ENCODE results near the gene MCOLN2.
A peak's percentile ranks its signal among the peaks of the same experiment; 100 is the strongest.

Gene MCOLN2

DNA sequence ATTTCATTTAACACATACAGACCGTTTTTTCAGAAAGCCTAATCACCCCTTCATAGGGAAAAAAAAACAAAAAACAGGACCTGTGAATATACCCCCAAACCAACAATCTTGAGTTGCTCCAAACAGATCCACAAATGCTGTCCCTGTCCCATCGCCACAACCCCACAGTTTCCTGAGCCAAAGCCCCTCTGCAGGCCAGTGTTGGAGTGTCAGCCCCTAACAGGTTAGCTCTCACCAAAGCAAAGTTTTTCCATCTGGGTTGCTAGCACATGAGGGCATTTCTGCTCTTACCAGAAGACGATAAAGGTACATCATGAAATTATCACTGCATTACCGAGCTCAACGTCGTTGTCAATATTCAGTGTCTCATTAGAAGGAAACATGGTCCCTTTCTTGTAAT lies 40.8 kb downstream of the MCOLN2 start:
- DNase-seq (ENCODE audit: extremely low read depth, low read depth): no peak
- TF ChIP-seq, protein P1, sequence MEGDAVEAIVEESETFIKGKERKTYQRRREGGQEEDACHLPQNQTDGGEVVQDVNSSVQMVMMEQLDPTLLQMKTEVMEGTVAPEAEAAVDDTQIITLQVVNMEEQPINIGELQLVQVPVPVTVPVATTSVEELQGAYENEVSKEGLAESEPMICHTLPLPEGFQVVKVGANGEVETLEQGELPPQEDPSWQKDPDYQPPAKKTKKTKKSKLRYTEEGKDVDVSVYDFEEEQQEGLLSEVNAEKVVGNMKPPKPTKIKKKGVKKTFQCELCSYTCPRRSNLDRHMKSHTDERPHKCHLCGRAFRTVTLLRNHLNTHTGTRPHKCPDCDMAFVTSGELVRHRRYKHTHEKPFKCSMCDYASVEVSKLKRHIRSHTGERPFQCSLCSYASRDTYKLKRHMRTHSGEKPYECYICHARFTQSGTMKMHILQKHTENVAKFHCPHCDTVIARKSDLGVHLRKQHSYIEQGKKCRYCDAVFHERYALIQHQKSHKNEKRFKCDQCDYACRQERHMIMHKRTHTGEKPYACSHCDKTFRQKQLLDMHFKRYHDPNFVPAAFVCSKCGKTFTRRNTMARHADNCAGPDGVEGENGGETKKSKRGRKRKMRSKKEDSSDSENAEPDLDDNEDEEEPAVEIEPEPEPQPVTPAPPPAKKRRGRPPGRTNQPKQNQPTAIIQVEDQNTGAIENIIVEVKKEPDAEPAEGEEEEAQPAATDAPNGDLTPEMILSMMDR (IDR thresholded peaks at IDR 0.05; ENCODE audit: low read depth, low read length): no peak

DNA sequence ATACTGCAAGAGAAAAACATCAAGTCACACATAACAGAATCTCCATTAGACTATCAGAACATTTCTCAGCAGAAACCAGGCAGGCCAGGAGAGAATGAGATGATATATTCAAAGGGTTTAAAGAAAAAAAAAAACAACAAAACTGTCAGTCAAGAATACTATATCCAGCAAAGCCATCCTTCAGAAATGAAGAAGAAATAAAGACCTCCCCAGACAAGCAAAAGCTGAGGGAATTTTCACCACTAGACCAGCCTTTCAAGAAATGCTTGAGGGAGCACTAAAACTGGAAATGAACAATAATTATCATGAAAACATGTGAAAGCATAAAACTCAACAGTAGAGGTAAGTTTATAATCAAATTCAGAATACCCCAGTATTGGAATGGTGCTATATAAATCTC lies 47.2 kb downstream of the MCOLN2 start:
- TF ChIP-seq, protein P1 (IDR thresholded peaks at IDR 0.05; ENCODE audit: low read depth, low read length): no peak

DNA sequence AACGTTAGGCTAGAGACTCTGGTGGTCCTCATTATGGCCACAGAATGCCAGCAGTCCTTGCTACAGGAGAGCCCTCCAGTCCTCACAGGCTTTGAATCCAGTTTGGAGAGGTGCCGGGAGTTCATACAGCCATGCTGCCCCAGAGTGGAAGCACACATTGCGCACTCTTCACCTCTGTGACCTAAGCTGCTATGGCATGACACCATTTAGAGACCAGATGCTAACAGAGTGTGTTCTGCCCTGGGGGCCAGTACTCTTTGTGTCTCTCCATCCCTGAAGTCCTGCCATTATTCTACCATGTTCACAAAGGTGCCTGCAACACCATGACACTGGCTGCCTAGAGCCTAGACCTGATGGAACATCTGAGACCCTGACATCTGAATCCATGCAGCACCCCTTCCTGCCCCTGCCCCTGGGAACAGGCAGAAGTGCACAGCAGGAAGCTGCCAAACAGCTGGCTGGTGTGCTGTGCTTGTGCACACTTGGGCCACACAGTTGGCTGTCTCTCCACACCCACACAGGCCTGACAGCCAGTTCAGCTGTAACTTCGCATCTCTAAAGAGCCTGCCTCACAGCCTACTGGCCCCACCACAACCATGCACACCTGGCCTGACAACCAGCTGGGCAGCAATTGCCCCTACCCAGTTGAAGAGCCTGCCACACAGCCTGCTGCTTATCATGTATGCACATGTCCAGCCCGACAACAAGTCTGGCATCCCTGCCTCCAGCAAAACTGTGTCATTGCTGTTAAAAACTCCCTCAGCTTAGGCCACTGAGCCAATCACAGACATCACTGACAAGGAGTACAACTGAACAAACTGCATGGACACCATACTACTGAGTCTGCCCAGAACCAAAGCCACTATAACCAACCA lies 49.1 kb downstream of the MCOLN2 start:
- no peak for DNase-seq (ENCODE audit: extremely low read depth, low read depth)
- TF ChIP-seq, protein P1 (IDR thresholded peaks at IDR 0.05; ENCODE audit: low read depth, low read length): no peak

More for the DNA sequence above, 47.2 kb downstream of the MCOLN2 start:
- DNase-seq (ENCODE audit: extremely low read depth, low read depth): no peak

DNA sequence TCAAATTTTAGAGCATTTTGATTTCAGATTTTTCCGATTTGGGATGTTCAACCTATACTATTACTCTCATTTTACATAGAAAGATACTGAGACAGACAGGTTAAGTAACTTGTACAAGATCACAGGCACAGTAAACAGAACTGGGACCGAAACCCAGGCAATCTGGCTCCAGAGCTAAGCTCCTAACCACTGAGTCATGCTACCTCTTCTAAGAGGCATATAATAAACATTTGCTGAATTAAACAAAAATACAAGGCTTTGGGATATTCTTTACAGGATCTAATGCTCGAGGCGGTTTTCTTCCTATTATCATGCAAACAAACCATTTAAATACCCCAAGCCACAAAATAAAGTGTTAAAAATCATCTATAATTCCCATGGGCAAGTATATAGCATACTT lies 50.3 kb downstream of the MCOLN2 start:
- TF ChIP-seq, protein P1 (IDR thresholded peaks at IDR 0.05; ENCODE audit: low read depth, low read length): no peak
- no peak for DNase-seq (ENCODE audit: extremely low read depth, low read depth)

DNA sequence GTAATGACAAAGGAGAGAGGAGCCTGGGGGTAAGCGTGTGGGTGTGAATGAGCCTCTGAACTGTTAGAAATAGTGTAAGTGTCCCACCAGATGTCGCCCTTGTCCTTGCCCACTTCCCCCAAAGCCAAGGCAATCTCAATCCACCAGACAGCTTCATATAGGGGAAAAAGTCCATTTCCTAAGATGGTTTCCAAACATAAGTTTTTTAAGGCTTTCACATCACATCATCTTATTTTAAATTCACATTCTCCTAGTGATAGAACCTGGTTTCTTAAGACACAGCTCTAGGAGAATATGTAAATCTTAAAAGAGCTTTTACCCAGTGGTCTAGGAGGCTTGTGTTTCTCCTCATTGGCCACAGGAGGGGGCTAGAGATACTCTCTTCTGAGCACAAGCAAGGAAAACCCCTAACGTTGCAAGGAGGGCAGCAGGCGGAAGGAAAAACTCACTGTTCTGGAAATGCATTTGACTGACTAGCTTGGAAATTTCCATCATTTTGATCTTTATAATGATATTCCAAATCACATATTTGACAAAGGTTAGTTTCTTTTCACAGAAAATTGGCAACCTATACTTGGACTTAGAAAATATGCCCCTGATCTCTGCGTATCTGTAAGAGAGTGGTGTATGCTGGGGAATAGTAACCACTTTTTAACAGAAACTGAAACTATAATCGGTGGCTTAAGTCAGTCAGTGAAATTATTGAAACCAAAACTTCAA lies 52.0 kb downstream of the MCOLN2 start:
- TF ChIP-seq, protein P1 (IDR thresholded peaks at IDR 0.05; ENCODE audit: low read depth, low read length): peak; percentile 68
- DNase-seq (ENCODE audit: extremely low read depth, low read depth): peak; percentile 85

DNA sequence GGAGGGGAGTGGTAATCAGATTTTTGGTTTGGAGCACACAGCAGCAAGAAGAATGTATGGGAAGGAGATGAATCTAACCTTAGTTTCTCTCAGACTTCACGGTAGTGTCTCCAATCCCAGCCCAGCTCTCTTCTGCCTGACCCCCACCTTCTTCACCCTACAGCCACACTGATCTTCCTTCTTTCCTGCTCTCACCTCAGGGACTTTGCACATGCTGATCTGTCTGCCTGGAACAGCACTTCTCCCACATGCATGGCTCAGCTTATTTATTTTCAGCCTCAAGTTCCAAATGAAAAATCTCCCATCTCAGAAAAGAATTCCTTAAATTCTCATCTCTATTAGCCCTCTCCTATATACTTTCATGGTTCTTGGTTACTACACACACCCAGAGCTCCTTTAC lies 55.1 kb downstream of the MCOLN2 start:
- DNase-seq (ENCODE audit: extremely low read depth, low read depth): no peak
- TF ChIP-seq, protein P1 (IDR thresholded peaks at IDR 0.05; ENCODE audit: low read depth, low read length): no peak

DNA sequence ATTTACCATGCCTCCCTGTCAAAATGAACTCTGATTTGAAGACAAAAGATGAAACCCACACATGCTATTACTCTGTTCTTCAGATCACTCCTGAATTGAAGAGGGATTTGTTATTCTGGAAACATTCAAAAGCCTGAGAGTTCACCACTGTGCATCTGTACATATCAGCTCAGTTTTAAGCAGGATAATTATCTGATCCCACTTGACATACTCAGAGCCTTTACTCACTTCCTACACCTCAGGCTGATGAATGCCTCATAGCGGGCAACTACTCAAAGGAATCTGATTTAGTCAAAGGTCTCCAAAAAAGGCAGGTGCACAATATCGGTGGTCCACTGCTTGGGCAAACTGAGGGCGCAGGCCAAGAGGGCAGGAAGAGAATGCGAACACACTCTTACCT lies 56.4 kb downstream of the MCOLN2 start:
- TF ChIP-seq, protein P1 (IDR thresholded peaks at IDR 0.05; ENCODE audit: low read depth, low read length): no peak

More for the DNA sequence above, 56.4 kb downstream of the MCOLN2 start:
- no peak for DNase-seq (ENCODE audit: extremely low read depth, low read depth)

Measured in AG09319 (cell line).